ENCODE results near the gene BAIAP3. TPM values are rescaled to one million over a fixed set of nuclear protein-coding genes. Genes with fewer than 3 reads are reported as not detected.

The BAIAP3 gene
- total and polyA plus RNA-seq, 2 experiments from 2014 or later, result 5.2 to 13.0 TPM

DNA sequence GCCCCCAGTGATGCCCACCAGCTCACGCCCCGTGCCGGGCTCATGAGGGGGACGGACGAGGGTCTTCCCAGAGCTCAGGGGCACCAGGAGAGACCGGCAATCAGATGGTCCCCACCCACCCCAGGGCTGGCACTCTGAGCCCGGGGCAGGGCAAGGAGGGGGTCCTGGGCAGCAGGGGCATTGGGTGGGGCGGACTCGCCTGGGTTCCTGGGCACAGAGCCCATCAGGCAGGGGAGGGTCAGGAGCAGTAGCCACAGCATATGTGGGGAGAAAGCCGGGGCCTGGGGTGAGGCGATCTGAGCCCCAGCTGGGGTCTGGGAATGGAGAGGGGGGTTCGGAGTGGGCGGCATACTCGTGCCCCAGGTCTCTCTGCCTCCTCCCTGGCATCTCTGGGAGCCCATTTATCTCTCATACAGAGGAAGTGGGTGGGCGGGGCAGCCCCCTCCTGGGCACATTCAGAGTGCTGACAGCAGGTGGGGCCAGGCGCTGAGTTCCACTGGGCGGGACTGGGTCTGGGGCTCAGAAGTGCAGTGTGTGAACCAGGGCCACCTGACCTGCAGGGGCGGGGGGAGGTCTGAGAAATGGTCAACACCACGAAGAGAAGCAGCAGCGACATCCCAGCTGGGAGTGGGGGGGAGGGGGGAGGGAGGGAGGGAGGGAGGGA lies 44.5 kb upstream of the BAIAP3 start:
- Histone ChIP-seq H3K79me2 (replicated peaks; ENCODE audit: insufficient read depth) (no peaks in the 10 kb centered on the region), H2AFZ (no peak overlapping the region), H3K27ac (ENCODE audit: low read depth) (no peak overlapping the region), H3K27me3 (ENCODE audit: insufficient read depth) (peaks cover 32% of the 10 kb centered on the region), H3K36me3 (ENCODE audit: insufficient read depth) (no peaks in the 10 kb centered on the region), H3F3A (replicated peaks; ENCODE audit: low read depth) (no peaks in the 10 kb centered on the region), H3K4me2 (peak overlapping the region; percentile 62), H3K4me1 (ENCODE audit: insufficient read depth) (peaks cover 12% of the 10 kb centered on the region; the same call in 1 of the 2 replicates), H3K9me2 (ENCODE audit: insufficient read depth) (no peaks in the 10 kb centered on the region), H4K20me1 (replicated peaks; ENCODE audit: insufficient read depth) (no peaks in the 10 kb centered on the region), H3K4me3 (no peak overlapping the region)
- Mint-ChIP-seq H3K4me1 (peaks cover 28% of the 10 kb centered on the region), H3K27ac (no peak overlapping the region), H3K36me3 (ENCODE audit: low read depth) (no peaks in the 10 kb centered on the region), H3K9me3 (no peaks in the 10 kb centered on the region), H3K4me3 (peak overlapping the region; percentile 73), H3K27me3 (ENCODE audit: insufficient read depth, low read depth, poor library complexity) (peaks cover 48% of the 10 kb centered on the region)
- ATAC-seq, result peak; percentile 59
- TF ChIP-seq EZH2phosphoT487 (IDR thresholded peaks at IDR 0.05; ENCODE audit: unreplicated experiment) (no peak), CREB1 (CRISPR knock-in tag; IDR thresholded peaks at IDR 0.05; ENCODE audit: low read depth) (no peak), STAT1 (IDR thresholded peaks at IDR 0.05; ENCODE audit: unreplicated experiment) (no peak), JUNB (IDR thresholded peaks at IDR 0.05; ENCODE audit: unreplicated experiment) (no peak), ZNF331 (CRISPR knock-in tag; IDR thresholded peaks at IDR 0.05; ENCODE audit: low read depth) (no peak), POLR2AphosphoS5 (IDR thresholded peaks at IDR 0.05; ENCODE audit: low read depth) (no peak), NANOG (IDR thresholded peaks at IDR 0.05; ENCODE audit: borderline replicate concordance) (no peak), ETS1 (IDR thresholded peaks at IDR 0.05) (no peak), EZH2 (IDR thresholded peaks at IDR 0.05; ENCODE audit: low read depth, unreplicated experiment) (no peak), ZNF114 (CRISPR knock-in tag; IDR thresholded peaks at IDR 0.05) (no peak)
- TF ChIP-seq, protein P1, sequence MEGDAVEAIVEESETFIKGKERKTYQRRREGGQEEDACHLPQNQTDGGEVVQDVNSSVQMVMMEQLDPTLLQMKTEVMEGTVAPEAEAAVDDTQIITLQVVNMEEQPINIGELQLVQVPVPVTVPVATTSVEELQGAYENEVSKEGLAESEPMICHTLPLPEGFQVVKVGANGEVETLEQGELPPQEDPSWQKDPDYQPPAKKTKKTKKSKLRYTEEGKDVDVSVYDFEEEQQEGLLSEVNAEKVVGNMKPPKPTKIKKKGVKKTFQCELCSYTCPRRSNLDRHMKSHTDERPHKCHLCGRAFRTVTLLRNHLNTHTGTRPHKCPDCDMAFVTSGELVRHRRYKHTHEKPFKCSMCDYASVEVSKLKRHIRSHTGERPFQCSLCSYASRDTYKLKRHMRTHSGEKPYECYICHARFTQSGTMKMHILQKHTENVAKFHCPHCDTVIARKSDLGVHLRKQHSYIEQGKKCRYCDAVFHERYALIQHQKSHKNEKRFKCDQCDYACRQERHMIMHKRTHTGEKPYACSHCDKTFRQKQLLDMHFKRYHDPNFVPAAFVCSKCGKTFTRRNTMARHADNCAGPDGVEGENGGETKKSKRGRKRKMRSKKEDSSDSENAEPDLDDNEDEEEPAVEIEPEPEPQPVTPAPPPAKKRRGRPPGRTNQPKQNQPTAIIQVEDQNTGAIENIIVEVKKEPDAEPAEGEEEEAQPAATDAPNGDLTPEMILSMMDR (conservative IDR thresholded peaks at IDR 0.05; ENCODE audit: low read depth in 2 of 2), result no peak
- TF ChIP-seq, protein P2, sequence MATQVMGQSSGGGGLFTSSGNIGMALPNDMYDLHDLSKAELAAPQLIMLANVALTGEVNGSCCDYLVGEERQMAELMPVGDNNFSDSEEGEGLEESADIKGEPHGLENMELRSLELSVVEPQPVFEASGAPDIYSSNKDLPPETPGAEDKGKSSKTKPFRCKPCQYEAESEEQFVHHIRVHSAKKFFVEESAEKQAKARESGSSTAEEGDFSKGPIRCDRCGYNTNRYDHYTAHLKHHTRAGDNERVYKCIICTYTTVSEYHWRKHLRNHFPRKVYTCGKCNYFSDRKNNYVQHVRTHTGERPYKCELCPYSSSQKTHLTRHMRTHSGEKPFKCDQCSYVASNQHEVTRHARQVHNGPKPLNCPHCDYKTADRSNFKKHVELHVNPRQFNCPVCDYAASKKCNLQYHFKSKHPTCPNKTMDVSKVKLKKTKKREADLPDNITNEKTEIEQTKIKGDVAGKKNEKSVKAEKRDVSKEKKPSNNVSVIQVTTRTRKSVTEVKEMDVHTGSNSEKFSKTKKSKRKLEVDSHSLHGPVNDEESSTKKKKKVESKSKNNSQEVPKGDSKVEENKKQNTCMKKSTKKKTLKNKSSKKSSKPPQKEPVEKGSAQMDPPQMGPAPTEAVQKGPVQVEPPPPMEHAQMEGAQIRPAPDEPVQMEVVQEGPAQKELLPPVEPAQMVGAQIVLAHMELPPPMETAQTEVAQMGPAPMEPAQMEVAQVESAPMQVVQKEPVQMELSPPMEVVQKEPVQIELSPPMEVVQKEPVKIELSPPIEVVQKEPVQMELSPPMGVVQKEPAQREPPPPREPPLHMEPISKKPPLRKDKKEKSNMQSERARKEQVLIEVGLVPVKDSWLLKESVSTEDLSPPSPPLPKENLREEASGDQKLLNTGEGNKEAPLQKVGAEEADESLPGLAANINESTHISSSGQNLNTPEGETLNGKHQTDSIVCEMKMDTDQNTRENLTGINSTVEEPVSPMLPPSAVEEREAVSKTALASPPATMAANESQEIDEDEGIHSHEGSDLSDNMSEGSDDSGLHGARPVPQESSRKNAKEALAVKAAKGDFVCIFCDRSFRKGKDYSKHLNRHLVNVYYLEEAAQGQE (IDR thresholded peaks at IDR 0.05; ENCODE audit: unreplicated experiment), result no peak
- TF ChIP-seq, protein P3, sequence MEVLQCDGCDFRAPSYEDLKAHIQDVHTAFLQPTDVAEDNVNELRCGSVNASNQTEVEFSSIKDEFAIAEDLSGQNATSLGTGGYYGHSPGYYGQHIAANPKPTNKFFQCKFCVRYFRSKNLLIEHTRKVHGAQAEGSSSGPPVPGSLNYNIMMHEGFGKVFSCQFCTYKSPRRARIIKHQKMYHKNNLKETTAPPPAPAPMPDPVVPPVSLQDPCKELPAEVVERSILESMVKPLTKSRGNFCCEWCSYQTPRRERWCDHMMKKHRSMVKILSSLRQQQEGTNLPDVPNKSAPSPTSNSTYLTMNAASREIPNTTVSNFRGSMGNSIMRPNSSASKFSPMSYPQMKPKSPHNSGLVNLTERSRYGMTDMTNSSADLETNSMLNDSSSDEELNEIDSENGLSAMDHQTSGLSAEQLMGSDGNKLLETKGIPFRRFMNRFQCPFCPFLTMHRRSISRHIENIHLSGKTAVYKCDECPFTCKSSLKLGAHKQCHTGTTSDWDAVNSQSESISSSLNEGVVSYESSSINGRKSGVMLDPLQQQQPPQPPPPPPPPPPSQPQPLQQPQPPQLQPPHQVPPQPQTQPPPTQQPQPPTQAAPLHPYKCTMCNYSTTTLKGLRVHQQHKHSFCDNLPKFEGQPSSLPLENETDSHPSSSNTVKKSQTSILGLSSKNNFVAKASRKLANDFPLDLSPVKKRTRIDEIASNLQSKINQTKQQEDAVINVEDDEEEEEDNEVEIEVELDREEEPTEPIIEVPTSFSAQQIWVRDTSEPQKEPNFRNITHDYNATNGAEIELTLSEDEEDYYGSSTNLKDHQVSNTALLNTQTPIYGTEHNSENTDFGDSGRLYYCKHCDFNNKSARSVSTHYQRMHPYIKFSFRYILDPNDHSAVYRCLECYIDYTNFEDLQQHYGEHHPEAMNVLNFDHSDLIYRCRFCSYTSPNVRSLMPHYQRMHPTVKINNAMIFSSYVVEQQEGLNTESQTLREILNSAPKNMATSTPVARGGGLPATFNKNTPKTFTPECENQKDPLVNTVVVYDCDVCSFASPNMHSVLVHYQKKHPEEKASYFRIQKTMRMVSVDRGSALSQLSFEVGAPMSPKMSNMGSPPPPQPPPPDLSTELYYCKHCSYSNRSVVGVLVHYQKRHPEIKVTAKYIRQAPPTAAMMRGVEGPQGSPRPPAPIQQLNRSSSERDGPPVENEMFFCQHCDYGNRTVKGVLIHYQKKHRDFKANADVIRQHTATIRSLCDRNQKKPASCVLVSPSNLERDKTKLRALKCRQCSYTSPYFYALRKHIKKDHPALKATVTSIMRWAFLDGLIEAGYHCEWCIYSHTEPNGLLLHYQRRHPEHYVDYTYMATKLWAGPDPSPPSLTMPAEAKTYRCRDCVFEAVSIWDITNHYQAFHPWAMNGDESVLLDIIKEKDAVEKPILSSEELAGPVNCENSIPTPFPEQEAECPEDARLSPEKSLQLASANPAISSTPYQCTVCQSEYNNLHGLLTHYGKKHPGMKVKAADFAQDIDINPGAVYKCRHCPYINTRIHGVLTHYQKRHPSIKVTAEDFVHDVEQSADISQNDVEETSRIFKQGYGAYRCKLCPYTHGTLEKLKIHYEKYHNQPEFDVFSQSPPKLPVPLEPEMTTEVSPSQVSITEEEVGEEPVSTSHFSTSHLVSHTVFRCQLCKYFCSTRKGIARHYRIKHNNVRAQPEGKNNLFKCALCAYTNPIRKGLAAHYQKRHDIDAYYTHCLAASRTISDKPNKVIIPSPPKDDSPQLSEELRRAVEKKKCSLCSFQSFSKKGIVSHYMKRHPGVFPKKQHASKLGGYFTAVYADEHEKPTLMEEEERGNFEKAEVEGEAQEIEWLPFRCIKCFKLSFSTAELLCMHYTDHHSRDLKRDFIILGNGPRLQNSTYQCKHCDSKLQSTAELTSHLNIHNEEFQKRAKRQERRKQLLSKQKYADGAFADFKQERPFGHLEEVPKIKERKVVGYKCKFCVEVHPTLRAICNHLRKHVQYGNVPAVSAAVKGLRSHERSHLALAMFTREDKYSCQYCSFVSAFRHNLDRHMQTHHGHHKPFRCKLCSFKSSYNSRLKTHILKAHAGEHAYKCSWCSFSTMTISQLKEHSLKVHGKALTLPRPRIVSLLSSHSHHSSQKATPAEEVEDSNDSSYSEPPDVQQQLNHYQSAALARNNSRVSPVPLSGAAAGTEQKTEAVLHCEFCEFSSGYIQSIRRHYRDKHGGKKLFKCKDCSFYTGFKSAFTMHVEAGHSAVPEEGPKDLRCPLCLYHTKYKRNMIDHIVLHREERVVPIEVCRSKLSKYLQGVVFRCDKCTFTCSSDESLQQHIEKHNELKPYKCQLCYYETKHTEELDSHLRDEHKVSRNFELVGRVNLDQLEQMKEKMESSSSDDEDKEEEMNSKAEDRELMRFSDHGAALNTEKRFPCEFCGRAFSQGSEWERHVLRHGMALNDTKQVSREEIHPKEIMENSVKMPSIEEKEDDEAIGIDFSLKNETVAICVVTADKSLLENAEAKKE (CRISPR knock-in tag; IDR thresholded peaks at IDR 0.05), result no peak
- DNase-seq (ENCODE audit: low spot score), result peak; percentile 65

Data from GM23338 (cell line).